Trophoblast cell (in vitro differentiated cells and primary cell): ENCODE results near the gene SLC38A1.
"Not testable (repeated sequence)": the region's sequence is repeated elsewhere in the genome, so short reads cannot be mapped to it uniquely, and the experiment has no call there.

Source experiments
- DNase-seq, 2 donors: peaks; one replicate each; pipeline ENCODE4 v3.0.0-alpha.2; 2016
- H2AFZ ChIP-seq: 2 replicates; pipeline ENCODE4 v1.6.1; 2013; ENCODE audit warnings: low read length, moderate library complexity, mild to moderate bottlenecking; ENCODE audit not compliant: insufficient read depth, poor library complexity
- H2AK5ac ChIP-seq: 2 replicates; pipeline ENCODE4 v1.6.1; 2013; ENCODE audit warnings: mild to moderate bottlenecking, low read length
- H2BK120ac ChIP-seq: 2 replicates; pipeline ENCODE4 v1.6.1; 2013; ENCODE audit warnings: low read length, mild to moderate bottlenecking, moderate library complexity; ENCODE audit not compliant: insufficient read depth, poor library complexity
- H2BK12ac ChIP-seq: 2 replicates; pipeline ENCODE4 v1.6.1; 2013; ENCODE audit warnings: mild to moderate bottlenecking, low read length, moderate library complexity
- H2BK5ac ChIP-seq: 2 replicates; pipeline ENCODE4 v1.6.1; 2013; ENCODE audit warnings: low read length, low read depth, moderate library complexity, mild to moderate bottlenecking; ENCODE audit not compliant: poor library complexity
- H3K14ac ChIP-seq: 2 replicates; pipeline ENCODE4 v1.6.1; 2013; ENCODE audit warnings: mild to moderate bottlenecking, low read length
- H3K18ac ChIP-seq: 2 replicates; pipeline ENCODE4 v1.6.1; 2013; ENCODE audit warnings: mild to moderate bottlenecking, low read length
- H3K23ac ChIP-seq: 2 replicates; pipeline ENCODE4 v1.6.1; 2013; ENCODE audit warnings: low read length
- H3K27ac ChIP-seq: 2 replicates; pipeline ENCODE4 v1.5.1; 2013; ENCODE audit warnings: low read depth, mild to moderate bottlenecking, inconsistent platforms, low read length, moderate library complexity
- H3K27me3 ChIP-seq: 2 replicates; pipeline ENCODE4 v1.6.1; 2013; ENCODE audit warnings: inconsistent platforms, mild to moderate bottlenecking, low read length, moderate library complexity; ENCODE audit not compliant: insufficient read depth
- H3K36me3 ChIP-seq, 2 experiments: 1 replicate in 1 of 2; 2 replicates in 1 of 2; pipeline ENCODE4 v1.6.1; 2013; ENCODE audit warnings: low read length in 2 of 2, mild to moderate bottlenecking in 2 of 2, moderate library complexity in 1 of 2; ENCODE audit not compliant: insufficient read depth in 2 of 2, control insufficient read depth in 1 of 2
- H3K4ac ChIP-seq: 2 replicates; pipeline ENCODE4 v1.6.1; 2013; ENCODE audit warnings: low read depth, mild to moderate bottlenecking, low read length, moderate library complexity
- H3K4me1 ChIP-seq, 2 experiments: 1 replicate in 1 of 2; 2 replicates in 1 of 2; pipeline ENCODE4 v1.6.1; 2013; ENCODE audit warnings: low read length in 2 of 2, mild to moderate bottlenecking in 2 of 2, moderate library complexity in 1 of 2; ENCODE audit not compliant: insufficient read depth in 2 of 2, control insufficient read depth in 1 of 2
- H3K4me2 ChIP-seq: 2 replicates; pipeline ENCODE4 v1.6.1; 2013; ENCODE audit warnings: inconsistent platforms, mild to moderate bottlenecking, low read length, moderate library complexity
- H3K4me3 ChIP-seq: 2 replicates; pipeline ENCODE4 v1.5.1; 2013; ENCODE audit warnings: mild to moderate bottlenecking, low read depth, low read length, inconsistent platforms
- H3K79me1 ChIP-seq: one replicate; pipeline ENCODE4 v1.6.1; 2013; ENCODE audit warnings: low read length
- H3K79me2 ChIP-seq: 2 replicates; pipeline ENCODE4 v1.6.1; 2013; ENCODE audit warnings: low read length, mild to moderate bottlenecking; ENCODE audit not compliant: control insufficient read depth, insufficient read depth, poor library complexity
- H3K9ac ChIP-seq: 2 replicates; pipeline ENCODE4 v1.6.1; 2013; ENCODE audit warnings: mild to moderate bottlenecking, low read length
- H3K9me3 ChIP-seq: 2 replicates; pipeline ENCODE4 v1.6.1; 2013; ENCODE audit warnings: low read depth, mild to moderate bottlenecking, control low read depth, inconsistent platforms, low read length; ENCODE audit not compliant: insufficient read depth
- H4K12ac ChIP-seq: 2 replicates; pipeline ENCODE4 v1.6.1; 2013; ENCODE audit warnings: low read depth, mild to moderate bottlenecking, low read length, moderate library complexity
- H4K8ac ChIP-seq: 2 replicates; pipeline ENCODE4 v1.6.1; 2013; ENCODE audit warnings: low read depth, mild to moderate bottlenecking, low read length, moderate library complexity
- H4K91ac ChIP-seq: one replicate; pipeline ENCODE4 v1.6.1; 2013; ENCODE audit warnings: low read depth, mild to moderate bottlenecking, low read length, moderate library complexity
- WGBS: extraction: QIAGEN DNeasy Blood & Tissue Kit; methylation state at CpG from one replicate; pipeline ENCODE4 v1.1.7; 2013; ENCODE audit warnings: missing lambda C conversion rate; ENCODE audit not compliant: insufficient read length, insufficient coverage; ENCODE audit errors: extremely low coverage; 5-methylcytosine and 5-hydroxymethylcytosine counted together

Gene SLC38A1

GRCh38 chr12:46164186-46164761 lies 104.6 kb downstream of the SLC38A1 start:
- Histone ChIP-seq H2AK5ac (peak overlapping the region; percentile 59), H3K23ac (no peak overlapping the region)
- no CpG with 5 or more reads among the region's 3 CpGs for WGBS

GRCh38 chr12:46162549-46163076 lies 106.2 kb downstream of the SLC38A1 start:
- not testable (repeated sequence) for H3K36me3 ChIP-seq, H2AFZ ChIP-seq, H4K12ac ChIP-seq, H3K4me2 ChIP-seq, H3K27me3 ChIP-seq, H3K4me3 ChIP-seq, H3K23ac ChIP-seq, H2BK12ac ChIP-seq, H3K4ac ChIP-seq, H2AK5ac ChIP-seq, H3K18ac ChIP-seq, H3K79me2 ChIP-seq, H3K9me3 ChIP-seq, H3K9ac ChIP-seq, DNase-seq
- Histone ChIP-seq H4K91ac (peak overlapping the region; percentile 74), H4K8ac (peak overlapping the region; percentile 62), H3K14ac (peak overlapping the region; percentile 48), H3K4me1 (peaks cover 10 to 25% of the 10 kb centered on the region in 2 experiments), H2BK120ac (peak overlapping the region; percentile 75), H2BK5ac (peak overlapping the region; percentile 88), H3K79me1 (peaks cover 30% of the 10 kb centered on the region), H3K27ac (peak overlapping the region; percentile 85)
- no CpG with 5 or more reads among the region's 4 CpGs for WGBS

More at GRCh38 chr12:46164186-46164761, 104.6 kb downstream of the SLC38A1 start:
- H2BK5ac ChIP-seq, result peak overlapping the region; percentile 81
- H4K8ac ChIP-seq, result peak overlapping the region; percentile 11
- H3K14ac ChIP-seq, result peak overlapping the region; percentile 41
- H3K9me3 ChIP-seq, result no peaks in the 10 kb centered on the region
- no peak overlapping the region for H3K9ac ChIP-seq
- H3K18ac ChIP-seq, result no peak overlapping the region
- H4K91ac ChIP-seq, result peak overlapping the region; percentile 91
- peak overlapping the region; percentile 55 for H2BK12ac ChIP-seq
- H3K27me3 ChIP-seq, result no peaks in the 10 kb centered on the region
- peaks cover 25% of the 10 kb centered on the region for H3K79me1 ChIP-seq
- H2AFZ ChIP-seq, result no peak overlapping the region
- H2BK120ac ChIP-seq, result peak overlapping the region; percentile 72
- peaks cover 10 to 23% of the 10 kb centered on the region in 2 experiments for H3K4me1 ChIP-seq
- H3K79me2 ChIP-seq, result peaks cover 7% of the 10 kb centered on the region
- peak; percentile 61 to 88 for DNase-seq
- peak overlapping the region; percentile 19 for H3K4me2 ChIP-seq
- H3K27ac ChIP-seq, result peak overlapping the region; percentile 92
- no peak overlapping the region for H3K4me3 ChIP-seq
- peak overlapping the region; percentile 22 for H3K4ac ChIP-seq
- no peak overlapping the region for H4K12ac ChIP-seq
- H3K36me3 ChIP-seq, result no peaks in the 10 kb centered on the region

- Histone ChIP-seq H3K79me2 (peaks cover 7% of the 10 kb centered on the region), H3K79me1 (peaks cover 33% of the 10 kb centered on the region), H3K14ac (peak overlapping the region; percentile 95), H3K18ac (peak overlapping the region; percentile 86), H3K4me3 (no peak overlapping the region), H2BK12ac (peak overlapping the region; percentile 93), H2AFZ (peak overlapping the region; percentile 14), H3K27me3 (no peaks in the 10 kb centered on the region), H4K12ac (no peak overlapping the region), H3K4ac (peak overlapping the region; percentile 80), H2BK5ac (peak overlapping the region; percentile 96), H3K4me2 (peak overlapping the region; percentile 17), H3K9me3 (no peaks in the 10 kb centered on the region), H2BK120ac (peak overlapping the region; percentile 100), H3K9ac (no peak overlapping the region), H2AK5ac (peak overlapping the region; percentile 98), H4K91ac (peak overlapping the region; percentile 99), H3K23ac (no peak overlapping the region), H4K8ac (peak overlapping the region; percentile 95), H3K27ac (peak overlapping the region; percentile 99), H3K36me3 (peaks cover 0 to 1% of the 10 kb centered on the region in 2 experiments), H3K4me1 (peaks cover 12 to 25% of the 10 kb centered on the region in 2 experiments)
- no CpG with 5 or more reads among the region's 4 CpGs for WGBS
- DNase-seq, result no peak
Observed at GRCh38 chr12:46160981-46161690, 107.7 kb downstream of the SLC38A1 start.

GRCh38 chr12:46160101-46160980 lies 108.5 kb downstream of the SLC38A1 start:
- H4K91ac ChIP-seq, result peak overlapping the region; percentile 93
- H4K12ac ChIP-seq, result no peak overlapping the region
- H3K9me3 ChIP-seq, result no peaks in the 10 kb centered on the region
- peak overlapping the region; percentile 97 for H2BK5ac ChIP-seq
- H3K23ac ChIP-seq, result no peak overlapping the region
- peaks cover 11 to 22% of the 10 kb centered on the region in 2 experiments for H3K4me1 ChIP-seq
- H3K79me2 ChIP-seq, result peaks cover 7% of the 10 kb centered on the region
- peak overlapping the region; percentile 96 for H2BK120ac ChIP-seq
- peak overlapping the region; percentile 43 for H2BK12ac ChIP-seq
- H3K27me3 ChIP-seq, result no peaks in the 10 kb centered on the region
- no peak overlapping the region for H3K9ac ChIP-seq
- H2AK5ac ChIP-seq, result peak overlapping the region; percentile 41
- H3K27ac ChIP-seq, result peak overlapping the region; percentile 94
- H3K4me2 ChIP-seq, result no peak overlapping the region
- peak overlapping the region; percentile 53 for H4K8ac ChIP-seq
- peak overlapping the region; percentile 78 for H3K4ac ChIP-seq
- H3K14ac ChIP-seq, result peak overlapping the region; percentile 77
- H2AFZ ChIP-seq, result no peak overlapping the region
- no CpG with 5 or more reads among the region's 10 CpGs for WGBS
- no peak overlapping the region for H3K4me3 ChIP-seq
- peaks cover 0 to 1% of the 10 kb centered on the region in 2 experiments for H3K36me3 ChIP-seq
- H3K79me1 ChIP-seq, result peaks cover 32% of the 10 kb centered on the region
- DNase-seq, result peak; percentile 26 to 54
- no peak overlapping the region for H3K18ac ChIP-seq
